ENCODE data around the gene PTGFRN.

The PTGFRN gene

GRCh38 chr1:117033772-117034171 lies 124.1 kb downstream of the PTGFRN start:
- no peaks in the 10 kb centered on the region for H3K9me3 ChIP-seq (ENCODE audit: control insufficient read depth, low read length)
- no peaks in the 10 kb centered on the region for H3K36me3 ChIP-seq (ENCODE audit: control insufficient read depth, insufficient read depth, low read length)
- H3K4me3 ChIP-seq (ENCODE audit: extremely low read depth, insufficient read depth, low read length, poor library complexity, severe bottlenecking): no peak overlapping the region
- WGBS, 2 experiments (ENCODE audit: insufficient coverage in 2 of 2): 85 to 89% methylated on average over 3 to 5 of the region's 7 CpGs
- H3K4me1 ChIP-seq (ENCODE audit: control insufficient read depth, insufficient read depth, low read length, poor library complexity, severe bottlenecking): no peaks in the 10 kb centered on the region
- H3K27ac ChIP-seq (ENCODE audit: low read depth, low read length, severe bottlenecking): no peak overlapping the region

DNA sequence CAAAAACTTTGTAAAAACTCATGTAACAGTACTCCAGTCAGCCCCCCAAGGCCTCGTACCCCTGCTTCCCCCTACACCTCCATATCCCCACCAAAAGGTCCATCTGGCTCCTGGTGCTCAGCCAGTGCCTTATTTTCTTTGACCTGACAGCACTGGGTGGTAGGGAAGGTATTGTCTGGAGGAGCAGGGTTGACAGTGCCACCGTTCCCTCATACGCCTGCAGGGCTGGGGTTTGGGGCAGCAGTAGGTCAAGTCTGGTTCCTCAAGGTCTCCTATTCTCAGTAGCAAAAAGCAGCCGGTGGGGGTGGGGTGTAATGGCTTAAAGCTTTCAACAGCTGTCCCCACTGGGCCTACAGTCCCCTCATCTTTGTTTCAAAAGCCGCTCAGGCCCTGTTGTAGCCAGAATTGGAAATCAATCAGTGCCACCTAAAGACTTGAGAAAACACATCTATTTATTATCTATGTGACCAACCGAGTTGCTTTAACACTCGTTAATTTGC lies 125.1 kb downstream of the PTGFRN start:
- 80 to 100% methylated on average over 3 to 6 of the region's 7 CpGs for WGBS, 2 experiments (ENCODE audit: insufficient coverage in 2 of 2)

GRCh38 chr1:117036018-117036461 lies 126.3 kb downstream of the PTGFRN start:
- H3K4me1 ChIP-seq (ENCODE audit: control insufficient read depth, insufficient read depth, low read length, poor library complexity, severe bottlenecking): no peaks in the 10 kb centered on the region
- no peak overlapping the region for H3K27ac ChIP-seq (ENCODE audit: low read depth, low read length, severe bottlenecking)
- H3K9me3 ChIP-seq (ENCODE audit: control insufficient read depth, low read length): no peaks in the 10 kb centered on the region
- WGBS, 2 experiments (ENCODE audit: insufficient coverage in 2 of 2): 78 to 92% methylated on average over 5 to 6 of the region's 6 CpGs
- H3K36me3 ChIP-seq (ENCODE audit: control insufficient read depth, insufficient read depth, low read length): no peaks in the 10 kb centered on the region
- H3K4me3 ChIP-seq (ENCODE audit: extremely low read depth, insufficient read depth, low read length, poor library complexity, severe bottlenecking): no peak overlapping the region

More for the DNA sequence above, 125.1 kb downstream of the PTGFRN start:
- H3K4me1 ChIP-seq (ENCODE audit: control insufficient read depth, insufficient read depth, low read length, poor library complexity, severe bottlenecking): no peaks in the 10 kb centered on the region
- no peaks in the 10 kb centered on the region for H3K36me3 ChIP-seq (ENCODE audit: control insufficient read depth, insufficient read depth, low read length)
- no peaks in the 10 kb centered on the region for H3K9me3 ChIP-seq (ENCODE audit: control insufficient read depth, low read length)
- no peak overlapping the region for H3K4me3 ChIP-seq (ENCODE audit: extremely low read depth, insufficient read depth, low read length, poor library complexity, severe bottlenecking)
- no peak overlapping the region for H3K27ac ChIP-seq (ENCODE audit: low read depth, low read length, severe bottlenecking)

DNA sequence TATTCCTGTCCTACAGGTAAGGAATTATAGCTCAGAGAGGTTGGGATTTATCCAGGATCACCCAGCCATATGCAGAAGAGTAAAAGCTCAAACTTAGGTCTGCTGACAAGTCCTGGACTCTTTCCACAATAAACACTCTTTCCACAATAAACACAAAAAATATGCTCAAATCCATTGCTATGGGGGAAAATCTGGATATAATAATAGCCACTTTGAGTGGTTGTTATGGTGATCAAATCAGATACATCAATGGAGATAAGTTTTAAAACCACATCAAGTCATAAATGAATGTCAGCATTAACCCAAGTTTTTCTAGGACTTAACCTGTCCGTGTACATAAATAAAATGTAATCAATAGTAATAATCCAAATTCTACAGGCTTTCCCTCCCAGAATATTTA lies 128.1 kb downstream of the PTGFRN start:
- H3K9me3 ChIP-seq (ENCODE audit: control insufficient read depth, low read length): no peaks in the 10 kb centered on the region
- H3K36me3 ChIP-seq (ENCODE audit: control insufficient read depth, insufficient read depth, low read length): no peaks in the 10 kb centered on the region
- WGBS, 2 experiments (ENCODE audit: insufficient coverage in 2 of 2): no CpG with 5 or more reads among the region's 1 CpG
- H3K4me1 ChIP-seq (ENCODE audit: control insufficient read depth, insufficient read depth, low read length, poor library complexity, severe bottlenecking): no peaks in the 10 kb centered on the region
- no peak overlapping the region for H3K27ac ChIP-seq (ENCODE audit: low read depth, low read length, severe bottlenecking)
- H3K4me3 ChIP-seq (ENCODE audit: extremely low read depth, insufficient read depth, low read length, poor library complexity, severe bottlenecking): no peak overlapping the region

DNA sequence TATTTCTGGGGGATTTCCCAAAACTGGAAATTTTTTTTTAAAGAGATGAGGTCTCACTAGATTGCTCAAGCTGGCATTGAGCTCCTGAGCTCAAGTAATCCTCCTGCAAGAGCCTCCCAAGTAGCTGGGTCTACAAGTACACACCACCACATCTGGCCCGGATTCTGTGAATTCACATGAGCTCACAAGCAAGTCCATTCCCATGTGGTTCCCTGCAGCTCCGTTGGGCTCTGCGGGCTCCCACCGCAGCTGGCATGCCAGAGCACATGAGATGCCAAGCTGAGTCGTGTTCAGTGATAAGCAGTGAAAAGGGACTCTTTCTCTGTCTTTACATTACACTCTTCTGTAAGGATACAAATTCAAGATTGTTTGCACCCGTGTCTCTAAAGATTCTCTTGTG lies 128.5 kb downstream of the PTGFRN start:
- Histone ChIP-seq H3K4me3 (ENCODE audit: extremely low read depth, insufficient read depth, low read length, poor library complexity, severe bottlenecking) (no peak overlapping the region), H3K9me3 (ENCODE audit: control insufficient read depth, low read length) (no peaks in the 10 kb centered on the region), H3K27ac (ENCODE audit: low read depth, low read length, severe bottlenecking) (no peak overlapping the region), H3K36me3 (ENCODE audit: control insufficient read depth, insufficient read depth, low read length) (no peaks in the 10 kb centered on the region), H3K4me1 (ENCODE audit: control insufficient read depth, insufficient read depth, low read length, poor library complexity, severe bottlenecking) (no peaks in the 10 kb centered on the region)
- 86 to 93% methylated on average over 4 to 6 of the region's 6 CpGs for WGBS, 2 experiments (ENCODE audit: insufficient coverage in 2 of 2)

Data from mesodermal cell (in vitro differentiated cells).